B cell (primary cell): ENCODE measurements around the gene EXOC7. TPM values are rescaled to one million over a fixed set of nuclear protein-coding genes. Genes with fewer than 3 reads are reported as not detected.

Source experiments
- ATAC-seq: fragments of 200-7000 bp; cut with Tn5 transposase; one replicate; pipeline ENCODE4 v1.10.0; 2021; ENCODE audit warnings: low read depth, mild to moderate bottlenecking, moderate number of reproducible peaks, moderate library complexity
- CTCF ChIA-PET: fragments of 350-600 bp; sonication (Branson Sonifier 250); formaldehyde crosslinking; loops from one replicate; lab custom pipeline; 2021; ENCODE audit warnings: antibody characterized with exemption, inconsistent platforms; lab: Charles Lee
- POLR2A ChIA-PET: fragments of 350-600 bp; sonication (Branson Sonifier 250); formaldehyde crosslinking; loops from one replicate; lab custom pipeline; 2021; ENCODE audit warnings: antibody characterized with exemption; lab: Charles Lee
- DNase-seq: peaks from one replicate; pipeline ENCODE4 v3.0.0; 2013
- H2AFZ ChIP-seq: 2 replicates; pipeline ENCODE4 v1.6.1; 2012; ENCODE audit warnings: mild to moderate bottlenecking, low read depth, low read length; ENCODE audit not compliant: insufficient read depth, poor library complexity, severe bottlenecking
- H3K27ac ChIP-seq, 2 donors: 1 replicate in 1 of 2; 2 replicates in 1 of 2; pipeline ENCODE4 v1.5.1; 2012 to 2013; ENCODE audit warnings: low read length in 2 of 2, mild to moderate bottlenecking in 2 of 2, moderate library complexity in 1 of 2
- H3K27me3 ChIP-seq, 4 experiments: fragments of 200-600 bp in 1 of 4; sonication (generic) in 1 of 4; replicated peaks in 1 of 4; 1 replicate in 2 of 4; 2 replicates in 2 of 4; pipeline versions ENCODE4 v1.6.1 to v1.7.0; 2013 to 2016; ENCODE audit warnings: low read length in 3 of 4, mild to moderate bottlenecking in 2 of 4, mixed read lengths in 1 of 4, moderate library complexity in 1 of 4; ENCODE audit not compliant: insufficient read depth in 4 of 4, control insufficient read depth in 3 of 4; ENCODE audit errors: control extremely low read depth in 1 of 4
- H3K36me3 ChIP-seq, 2 experiments: replicated peaks in 1 of 2; 1 replicate in 1 of 2; 2 replicates in 1 of 2; pipeline versions ENCODE4 v1.6.1 to v1.7.1; 2013; ENCODE audit warnings: low read length in 1 of 2; ENCODE audit not compliant: insufficient read depth in 2 of 2, control insufficient read depth in 1 of 2; ENCODE audit errors: control extremely low read depth in 1 of 2, extremely low read depth in 1 of 2
- H3K4me1 ChIP-seq, 2 donors: fragments of 200-600 bp in 1 of 2; sonication (generic) in 1 of 2; 1 replicate in 1 of 2; 2 replicates in 1 of 2; pipeline versions ENCODE4 v1.5.1 to v1.6.1; 2013 to 2017; ENCODE audit warnings: low read length in 2 of 2; ENCODE audit not compliant: control insufficient read depth in 2 of 2, insufficient read depth in 2 of 2
- H3K4me2 ChIP-seq: replicated peaks from 2 replicates; pipeline ENCODE3; 2012; ENCODE audit warnings: mild to moderate bottlenecking, low read depth, low read length; ENCODE audit not compliant: poor library complexity, severe bottlenecking
- H3K4me3 ChIP-seq, 5 experiments: fragments of 200-600 bp in 1 of 5; sonication (generic) in 1 of 5; 1 replicate in 3 of 5; 2 replicates in 2 of 5; pipeline versions ENCODE4 v1.5.1 to v1.7.0; 2011 to 2016; ENCODE audit warnings: low read length in 4 of 5, mild to moderate bottlenecking in 4 of 5, low read depth in 2 of 5, control low read depth in 1 of 5, moderate library complexity in 1 of 5; ENCODE audit not compliant: insufficient read depth in 1 of 5; ENCODE audit errors: control extremely low read depth in 1 of 5, extremely low read depth in 1 of 5
- H3K79me2 ChIP-seq: fragments of 200-600 bp; sonication (generic); one replicate; pipeline ENCODE4 v1.6.0; 2016; ENCODE audit warnings: low read length; ENCODE audit not compliant: control insufficient read depth, insufficient read depth
- H3K9ac ChIP-seq: fragments of 200-600 bp; sonication (generic); 2 replicates; pipeline ENCODE4 v1.6.1; 2017; ENCODE audit warnings: mild to moderate bottlenecking, low read length, moderate library complexity
- H3K9me3 ChIP-seq, 3 donors: one replicate each; pipeline versions ENCODE4 v1.6.1 to v1.7.1; 2013; ENCODE audit warnings: low read length in 2 of 3; ENCODE audit not compliant: control insufficient read depth in 2 of 3, insufficient read depth in 1 of 3; ENCODE audit errors: control extremely low read depth in 1 of 3
- H4K20me1 ChIP-seq: 2 replicates; pipeline ENCODE4 v1.6.0; 2012; ENCODE audit warnings: mild to moderate bottlenecking, low read length; ENCODE audit not compliant: insufficient read depth, control insufficient read depth, poor library complexity, severe bottlenecking
- H3K27ac Mint-ChIP-seq: one replicate; pipeline ENCODE4 v1.8.0; 2021; ENCODE audit warnings: mixed read lengths
- H3K27me3 Mint-ChIP-seq: one replicate; pipeline ENCODE4 v1.8.0; 2021; ENCODE audit warnings: mixed read lengths
- H3K4me1 Mint-ChIP-seq: one replicate; pipeline ENCODE4 v1.8.0; 2021; ENCODE audit warnings: mixed read lengths
- H3K4me3 Mint-ChIP-seq: one replicate; pipeline ENCODE4 v1.8.0; 2021; ENCODE audit warnings: mixed read lengths
- H3K9me3 Mint-ChIP-seq: one replicate; pipeline ENCODE4 v1.8.0; 2022; ENCODE audit warnings: mixed read lengths; ENCODE audit not compliant: insufficient read depth
- CTCF ChIP-seq: fragments of 200-600 bp; IDR thresholded peaks from one replicate; pipeline ENCODE4 v1.8.0; 2022; ENCODE audit warnings: antibody characterized with exemption, mild to moderate bottlenecking
- EZH2 ChIP-seq: IDR thresholded peaks from 2 replicates; pipeline ENCODE4 v1.6.1; 2012; ENCODE audit warnings: borderline replicate concordance, low read depth, mild to moderate bottlenecking, moderate library complexity, low read length; ENCODE audit not compliant: insufficient read depth, poor library complexity, severe bottlenecking
- WGBS: methylation state at CpG from one replicate; pipeline ENCODE4 v1.1.5; 2013; ENCODE audit warnings: missing lambda C conversion rate; ENCODE audit not compliant: insufficient coverage; 5-methylcytosine and 5-hydroxymethylcytosine counted together
- intact Hi-C: fragments of 100-400 bp; cut with micrococcal nuclease; formaldehyde crosslinking; loops from one replicate; pipeline ENCODE4 v1.10.0; 2022
- polyA plus RNA-seq: library from polyadenylated mRNA; depleted of rRNA; stranded (reverse); fragments of >200 nt; gene quantifications from 2 replicates; pipeline ENCODE4 v1.2.3, GENCODE V29; 2012
- total RNA-seq, 2 donors: library from RNA; stranded (reverse); fragments of 120-200 nt in 1 of 2; gene quantifications; 1 replicate in 1 of 2; 2 replicates in 1 of 2; pipeline versions ENCODE4 v1.2.3 to v1.2.4, GENCODE V29; 2013 to 2022

Gene EXOC7
- total and polyA plus RNA-seq, 2 donors (not counting 1 experiment from before 2014, with no cell fraction given), result 105 to 194 TPM

DNA sequence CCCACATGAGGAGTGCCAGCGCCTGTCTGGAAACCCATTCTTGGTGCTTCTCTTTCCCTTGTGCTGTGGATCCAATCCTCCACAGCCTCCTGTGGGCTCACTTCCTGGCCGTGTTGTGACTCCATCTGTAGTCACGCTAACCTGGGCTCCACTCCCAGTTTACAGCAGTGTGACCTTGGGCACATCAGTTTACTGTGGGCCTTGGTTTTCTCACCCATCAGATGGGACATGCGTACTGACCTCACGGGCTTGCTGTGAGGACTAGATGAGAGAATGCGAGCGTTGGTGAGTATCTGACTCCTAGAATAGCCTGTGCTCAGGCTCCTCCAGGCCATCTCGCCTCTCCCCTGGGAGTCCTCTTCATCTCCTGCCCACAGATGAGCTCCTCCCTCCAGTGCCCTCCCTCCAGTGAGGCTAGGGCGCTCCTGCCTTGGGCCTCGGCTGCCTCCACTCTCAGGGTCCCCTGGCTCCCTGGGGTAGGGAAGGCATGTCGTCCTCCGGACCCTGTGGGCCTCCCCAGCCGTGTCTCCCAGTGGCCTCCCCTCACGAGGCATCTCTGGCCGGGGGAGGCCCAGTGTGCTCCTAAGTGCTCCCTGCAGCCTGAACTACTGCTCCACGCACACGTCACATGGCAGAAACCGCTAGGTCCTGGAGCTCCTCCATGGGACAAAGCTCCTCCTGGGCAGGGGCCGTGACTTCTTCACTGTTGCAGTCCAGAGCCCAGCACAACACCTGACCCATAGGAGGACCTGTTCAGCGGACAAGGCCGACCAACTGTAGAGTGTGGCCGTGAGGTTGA lies 42.7 kb upstream of the EXOC7 start:
- no peak for DNase-seq

More for the DNA sequence above, 42.7 kb upstream of the EXOC7 start:
- no peaks in the 10 kb centered on the region for H3K79me2 ChIP-seq
- peak overlapping the region; percentile 37 for H3K9ac ChIP-seq
- peak overlapping the region; percentile 71 for H3K4me2 ChIP-seq
- no peaks in the 10 kb centered on the region for H3K9me3 ChIP-seq
- Mint-ChIP-seq H3K27me3 (no peaks in the 10 kb centered on the region), H3K27ac (peak overlapping the region; percentile 95), H3K4me3 (peak overlapping the region; percentile 81), H3K4me1 (peaks cover 54% of the 10 kb centered on the region), H3K9me3 (no peaks in the 10 kb centered on the region)
- H4K20me1 ChIP-seq, result no peaks in the 10 kb centered on the region
- H3K27ac ChIP-seq, result peak overlapping the region; percentile 68 to 86
- no peaks in the 10 kb centered on the region for H3K36me3 ChIP-seq
- POLR2A ChIA-PET, result no interaction called here
- ATAC-seq, result no peak
- peak overlapping the region in 3 of 5 experiments; percentile 34 to 38 (median 34) for H3K4me3 ChIP-seq
- TF ChIP-seq CTCF (no peak), EZH2 (no peak)
- CTCF ChIA-PET, result interaction anchor here (0.5 to 1.0 kb wide), 3 partner anchors 35 to 374 kb away, joined by 3 to 4 read pairs (median 4); no protein-coding TSS in a partner anchor
- H2AFZ ChIP-seq, result peak overlapping the region; percentile 80
- 94% methylated on average over 21 of the region's 22 CpGs for WGBS
- H3K27me3 ChIP-seq, result peaks cover 0 to 2% (median 1%) of the 10 kb centered on the region in 4 experiments
- intact Hi-C loops, result no loop called here
- H3K4me1 ChIP-seq, result peaks cover 44 to 59% of the 10 kb centered on the region in 2 donors
